Choroid plexus epithelial cell (primary cell): ENCODE data around the gene CACNG6.

Experiments used
- DNase-seq: peaks from one replicate; pipeline ENCODE4 v3.0.0-alpha.2; 2010; ENCODE audit warnings: low read depth
- H3K4me3 ChIP-seq: 2 replicates; pipeline ENCODE4 v1.5.1; 2011; ENCODE audit warnings: low read depth, mild to moderate bottlenecking, control low read depth, low read length, moderate library complexity
- CTCF ChIP-seq: conservative IDR thresholded peaks from 2 replicates; pipeline ENCODE4 v1.5.1; 2011; ENCODE audit warnings: low read depth, mild to moderate bottlenecking, control low read depth, inconsistent platforms, low read length, moderate library complexity

The CACNG6 gene

GRCh38 chr19:53980539-53981375, 10.7 kb upstream of the CACNG6 start:
- DNase-seq = peak; percentile 89
- H3K4me3 ChIP-seq = peak overlapping the region; percentile 57
- peak; percentile 17 for TF ChIP-seq CTCF

- no peak for DNase-seq
- peak overlapping the region; percentile 5 for H3K4me3 ChIP-seq
- TF ChIP-seq CTCF = no peak
Observed at GRCh38 chr19:53981376-53981951, 10.0 kb upstream of the CACNG6 start.

GRCh38 chr19:53982001-53982451, 9.4 kb upstream of the CACNG6 start:
- no peak for TF ChIP-seq CTCF
- H3K4me3 ChIP-seq = peak overlapping the region; percentile 50
- no peak for DNase-seq

GRCh38 chr19:53982611-53983010, 8.8 kb upstream of the CACNG6 start:
- TF ChIP-seq CTCF = no peak
- DNase-seq = no peak
- peak overlapping the region; percentile 24 for H3K4me3 ChIP-seq

GRCh38 chr19:53983457-53984289, 7.8 kb upstream of the CACNG6 start:
- H3K4me3 ChIP-seq = no peak overlapping the region
- no peak for DNase-seq
- TF ChIP-seq CTCF = no peak

GRCh38 chr19:53985863-53986262, 5.6 kb upstream of the CACNG6 start:
- H3K4me3 ChIP-seq = no peak overlapping the region
- no peak for DNase-seq
- no peak for TF ChIP-seq CTCF
